ENCODE results near the gene NIF3L1. TPM values are rescaled to one million over a fixed set of nuclear protein-coding genes. Genes with fewer than 3 reads are reported as not detected.

NIF3L1 gene
- total RNA-seq, 4 donors from 2014 or later: 7.4 to 27.5 (median 18.0) TPM

DNA sequence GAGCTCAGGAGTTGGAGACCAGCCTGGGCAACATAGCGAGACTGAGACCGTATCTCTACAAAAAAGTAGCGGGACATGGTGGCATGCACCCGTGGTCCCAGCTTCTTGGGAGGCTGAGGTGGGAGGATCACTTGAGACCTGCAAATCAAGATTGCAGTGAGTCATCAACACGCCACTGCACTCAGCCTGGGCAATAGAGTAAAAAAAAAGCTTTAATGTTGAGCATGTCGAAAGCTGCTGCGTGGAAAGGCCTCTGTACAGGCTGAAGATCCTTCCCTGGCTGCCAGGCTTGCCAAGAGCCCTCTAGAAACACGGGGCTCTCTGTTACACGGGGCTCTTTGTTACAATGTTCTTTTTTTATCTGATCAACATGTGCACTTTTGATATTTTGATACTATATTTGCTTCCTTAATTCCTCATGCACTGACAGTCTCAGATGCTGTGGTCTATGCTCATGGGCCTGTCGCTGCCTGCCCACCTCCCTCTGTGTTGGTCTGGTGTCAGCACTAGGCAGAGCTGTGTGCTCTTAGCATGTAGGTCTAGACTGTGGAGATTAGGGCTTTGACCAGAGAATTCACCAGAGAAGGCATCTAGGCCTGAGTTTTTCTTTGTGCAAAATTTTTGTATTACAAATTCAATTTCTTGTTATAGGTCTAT, 43.4 kb upstream of the NIF3L1 start:
- Histone ChIP-seq H3K4me3 (no peak overlapping the region), H3K27ac (no peak overlapping the region), H3K9me3 (no peaks in the 10 kb centered on the region), H3K36me3 (peaks cover 0 to 3% (median 0%) of the 10 kb centered on the region in 3 donors), H3K4me1 (no peaks in the 10 kb centered on the region), H3K27me3 (no peaks in the 10 kb centered on the region)
- no peak for DNase-seq
- no peak for TF ChIP-seq POLR2A (IDR thresholded peaks at IDR 0.05)
- TF ChIP-seq, protein P1, sequence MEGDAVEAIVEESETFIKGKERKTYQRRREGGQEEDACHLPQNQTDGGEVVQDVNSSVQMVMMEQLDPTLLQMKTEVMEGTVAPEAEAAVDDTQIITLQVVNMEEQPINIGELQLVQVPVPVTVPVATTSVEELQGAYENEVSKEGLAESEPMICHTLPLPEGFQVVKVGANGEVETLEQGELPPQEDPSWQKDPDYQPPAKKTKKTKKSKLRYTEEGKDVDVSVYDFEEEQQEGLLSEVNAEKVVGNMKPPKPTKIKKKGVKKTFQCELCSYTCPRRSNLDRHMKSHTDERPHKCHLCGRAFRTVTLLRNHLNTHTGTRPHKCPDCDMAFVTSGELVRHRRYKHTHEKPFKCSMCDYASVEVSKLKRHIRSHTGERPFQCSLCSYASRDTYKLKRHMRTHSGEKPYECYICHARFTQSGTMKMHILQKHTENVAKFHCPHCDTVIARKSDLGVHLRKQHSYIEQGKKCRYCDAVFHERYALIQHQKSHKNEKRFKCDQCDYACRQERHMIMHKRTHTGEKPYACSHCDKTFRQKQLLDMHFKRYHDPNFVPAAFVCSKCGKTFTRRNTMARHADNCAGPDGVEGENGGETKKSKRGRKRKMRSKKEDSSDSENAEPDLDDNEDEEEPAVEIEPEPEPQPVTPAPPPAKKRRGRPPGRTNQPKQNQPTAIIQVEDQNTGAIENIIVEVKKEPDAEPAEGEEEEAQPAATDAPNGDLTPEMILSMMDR (IDR thresholded peaks at IDR 0.05): no peak

DNA sequence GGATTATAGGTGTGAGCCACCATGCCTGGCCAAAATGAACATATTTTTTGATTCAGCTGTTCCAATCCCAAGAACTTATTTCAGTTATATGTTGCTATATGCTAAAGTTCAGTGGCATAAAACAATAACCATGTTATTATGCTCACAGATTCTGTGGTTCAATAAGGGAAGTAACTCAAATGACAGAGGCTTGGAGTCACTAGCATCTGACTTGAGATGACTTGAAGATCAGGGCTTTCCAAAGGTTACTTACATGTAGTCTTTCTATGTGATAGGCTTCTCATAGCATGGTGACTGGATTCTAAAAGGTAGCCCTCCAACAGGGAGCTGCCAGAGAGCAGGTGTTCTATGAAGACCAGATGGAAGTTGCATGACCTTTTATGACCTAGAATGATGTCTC, 41.9 kb upstream of the NIF3L1 start:
- peaks cover 0 to 17% (median 0%) of the 10 kb centered on the region in 3 donors for H3K36me3 ChIP-seq
- no peak overlapping the region for H3K27ac ChIP-seq
- no peak for DNase-seq
- H3K9me3 ChIP-seq: no peaks in the 10 kb centered on the region
- H3K4me1 ChIP-seq: no peaks in the 10 kb centered on the region
- H3K4me3 ChIP-seq: no peak overlapping the region
- TF ChIP-seq, protein P1 (IDR thresholded peaks at IDR 0.05): no peak
- no peak for TF ChIP-seq POLR2A (IDR thresholded peaks at IDR 0.05)
- H3K27me3 ChIP-seq: no peaks in the 10 kb centered on the region

DNA sequence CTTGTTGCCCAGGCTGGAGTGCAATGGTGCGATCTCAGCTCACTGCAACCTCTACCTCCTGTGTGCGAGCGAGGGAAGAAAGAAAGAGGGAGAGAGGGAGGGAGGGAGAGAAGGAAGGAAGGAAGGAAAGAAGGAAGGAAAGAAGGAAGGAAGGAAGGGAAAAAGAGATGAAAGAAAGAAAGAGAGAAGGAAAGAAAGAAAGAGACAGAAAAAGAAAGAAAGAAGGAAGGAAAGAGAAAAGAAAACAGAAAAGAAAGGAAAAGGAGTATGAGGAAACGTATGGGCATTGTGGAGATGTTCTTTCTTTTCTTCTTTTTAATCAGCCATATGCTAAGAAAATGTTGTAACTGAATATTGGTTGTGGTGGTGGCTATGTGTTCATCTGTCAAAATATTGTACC, 41.2 kb upstream of the NIF3L1 start:
- H3K27ac ChIP-seq: no peak overlapping the region
- no peaks in the 10 kb centered on the region for H3K4me1 ChIP-seq
- no peak for DNase-seq
- H3K4me3 ChIP-seq: no peak overlapping the region
- H3K36me3 ChIP-seq: peaks cover 0 to 24% (median 0%) of the 10 kb centered on the region in 3 donors
- no peaks in the 10 kb centered on the region for H3K9me3 ChIP-seq
- no peak for TF ChIP-seq POLR2A (IDR thresholded peaks at IDR 0.05)
- TF ChIP-seq, protein P1 (IDR thresholded peaks at IDR 0.05): no peak
- no peaks in the 10 kb centered on the region for H3K27me3 ChIP-seq

DNA sequence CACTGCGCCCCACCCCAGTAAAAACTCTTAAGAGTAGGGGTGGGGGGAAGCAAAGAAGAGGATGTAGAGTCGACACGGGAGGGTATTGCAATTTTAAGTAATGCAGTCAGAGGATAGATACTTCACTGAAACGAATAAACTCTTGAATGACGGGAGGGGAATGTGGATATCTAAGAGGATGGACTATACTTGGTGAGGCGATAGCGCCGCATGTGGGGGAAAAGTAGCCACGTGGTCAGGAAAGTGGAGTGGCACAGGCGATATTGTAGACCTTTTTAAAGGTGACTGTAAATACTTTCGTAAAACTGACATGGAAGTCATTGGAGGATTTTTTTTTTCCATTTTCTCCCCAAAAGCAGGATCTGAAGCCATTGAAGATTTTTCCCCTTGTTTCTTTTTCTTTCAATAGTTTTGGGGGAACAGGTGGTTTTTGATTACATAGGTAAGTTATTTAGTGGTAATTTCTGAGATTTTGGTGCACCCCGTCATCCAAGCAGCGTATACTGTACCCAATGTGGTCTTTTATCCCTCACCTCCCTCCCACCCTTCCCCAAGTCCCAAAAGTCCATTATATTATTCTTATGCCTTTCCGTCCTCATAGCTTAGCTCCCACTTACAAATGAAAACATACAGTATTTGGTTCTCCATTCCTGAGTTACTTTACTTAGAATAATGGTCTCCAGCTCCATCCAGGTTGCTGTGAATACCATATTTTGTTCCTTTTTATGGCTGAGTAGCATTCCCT, 38.5 kb upstream of the NIF3L1 start:
- Histone ChIP-seq H3K27me3 (no peaks in the 10 kb centered on the region), H3K4me3 (no peak overlapping the region), H3K4me1 (no peaks in the 10 kb centered on the region), H3K36me3 (peaks cover 0 to 52% (median 0%) of the 10 kb centered on the region in 3 donors), H3K9me3 (no peaks in the 10 kb centered on the region), H3K27ac (no peak overlapping the region)
- DNase-seq: no peak
- TF ChIP-seq POLR2A (IDR thresholded peaks at IDR 0.05): no peak
- TF ChIP-seq, protein P1 (IDR thresholded peaks at IDR 0.05): no peak

DNA sequence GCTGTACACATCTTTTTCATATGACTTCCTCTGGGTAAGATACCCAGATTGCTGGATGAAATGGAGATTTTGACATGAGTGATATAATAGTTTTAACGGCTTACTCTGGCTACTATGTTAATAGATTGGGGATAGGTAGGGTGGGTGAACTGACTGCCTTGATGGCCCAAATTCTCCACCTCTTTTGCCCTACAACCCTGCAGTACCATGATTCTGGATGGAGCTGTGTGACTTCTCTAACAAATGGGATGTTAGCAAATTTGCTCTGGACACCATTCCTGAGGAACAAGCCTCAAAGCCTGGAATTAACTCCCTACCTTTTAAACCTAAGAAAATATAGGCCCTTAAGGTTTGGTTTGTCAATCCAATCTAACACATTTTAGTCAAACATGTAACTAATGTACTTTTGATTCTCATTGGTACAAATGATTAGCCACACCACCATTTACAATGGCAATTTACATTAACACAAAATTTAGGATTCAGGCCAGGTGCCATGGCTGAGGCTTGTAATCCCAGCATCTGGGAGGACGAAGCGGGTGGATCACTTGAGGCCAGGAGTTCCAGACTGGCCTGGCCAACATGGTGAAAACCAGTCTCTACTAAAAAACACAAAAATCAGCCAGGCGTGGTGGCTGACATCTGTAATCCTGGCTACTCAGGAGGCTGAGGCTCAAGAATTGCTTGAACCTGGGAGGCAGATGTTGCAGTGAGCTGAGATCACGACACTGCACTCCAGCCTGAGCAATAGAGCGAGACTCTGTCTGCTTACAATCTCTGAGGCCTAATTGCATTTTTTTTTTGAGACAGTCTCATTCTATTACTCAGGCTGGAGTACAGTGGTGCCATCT, 37.5 kb upstream of the NIF3L1 start:
- H3K9me3 ChIP-seq: no peaks in the 10 kb centered on the region
- no peaks in the 10 kb centered on the region for H3K4me1 ChIP-seq
- no peak for TF ChIP-seq POLR2A (IDR thresholded peaks at IDR 0.05)
- TF ChIP-seq, protein P1 (IDR thresholded peaks at IDR 0.05): no peak
- no peak for DNase-seq
- no peaks in the 10 kb centered on the region for H3K27me3 ChIP-seq
- H3K36me3 ChIP-seq: peaks cover 0 to 61% (median 0%) of the 10 kb centered on the region in 3 donors
- H3K4me3 ChIP-seq: no peak overlapping the region
- no peak overlapping the region for H3K27ac ChIP-seq
